A673 (cell line): ENCODE measurements around the gene ZYG11A. TPM values are rescaled to one million over a fixed set of nuclear protein-coding genes. Genes with fewer than 3 reads are reported as not detected.

Experiments
- BruUV-seq: library from RNA; stranded (reverse); fragments of 400-500 nt; replicated peaks from 2 replicates; lab custom pipeline; 2021; lab: Mats Ljungman, UMichigan
- CTCF ChIA-PET: fragments of 300-600 bp; sonication (Branson Sonifier 250); formaldehyde crosslinking; loops from one replicate; lab custom pipeline; 2022; ENCODE audit warnings: antibody characterized with exemption; lab: Charles Lee
- POLR2A ChIA-PET: fragments of 300-600 bp; sonication (Branson Sonifier 250); formaldehyde crosslinking; loops from one replicate; lab custom pipeline; 2022; ENCODE audit warnings: antibody characterized with exemption; ENCODE audit not compliant: low non-redundant PET; lab: Charles Lee
- DNase-seq: peaks from one replicate; pipeline ENCODE4 v3.0.0-alpha.2; 2015; ENCODE audit warnings: low spot score
- H3K27ac ChIP-seq: fragments of 200-600 bp; sonication (generic); 2 replicates; pipeline ENCODE4 v1.5.1; 2016; ENCODE audit warnings: mixed run types, low read depth, mild to moderate bottlenecking, mixed read lengths, antibody characterized with exemption, low read length; ENCODE audit not compliant: poor library complexity, severe bottlenecking
- H3K27me3 ChIP-seq: fragments of 200-600 bp; sonication (generic); replicated peaks from 2 replicates; pipeline ENCODE4 v1.6.1; 2017; ENCODE audit warnings: mixed run types, low read depth, mild to moderate bottlenecking, mixed read lengths, antibody characterized with exemption, low read length; ENCODE audit not compliant: insufficient read depth, poor library complexity
- H3K36me3 ChIP-seq: fragments of 200-600 bp; sonication (generic); 2 replicates; pipeline ENCODE4 v1.6.1; 2016; ENCODE audit warnings: mixed run types, mild to moderate bottlenecking, mixed read lengths, antibody characterized with exemption, low read length; ENCODE audit not compliant: insufficient read depth, poor library complexity, severe bottlenecking
- H3K4me1 ChIP-seq: fragments of 200-600 bp; sonication (generic); 2 replicates; pipeline ENCODE4 v1.6.1; 2017; ENCODE audit warnings: mixed run types, mild to moderate bottlenecking, mixed read lengths, antibody characterized with exemption, low read length; ENCODE audit not compliant: insufficient read depth, poor library complexity, severe bottlenecking
- H3K4me3 ChIP-seq: fragments of 200-600 bp; sonication (generic); 2 replicates; pipeline ENCODE4 v1.5.1; 2016; ENCODE audit warnings: low read depth, mixed run types, mild to moderate bottlenecking, mixed read lengths, low read length; ENCODE audit not compliant: poor library complexity, severe bottlenecking
- H3K9me3 ChIP-seq: fragments of 200-600 bp; sonication (generic); 2 replicates; pipeline ENCODE4 v1.6.1; 2016; ENCODE audit warnings: mixed run types, low read depth, mild to moderate bottlenecking, mixed read lengths, antibody characterized with exemption, low read length; ENCODE audit not compliant: poor library complexity, severe bottlenecking
- CTCF ChIP-seq: fragments of 300-800, 200-600 bp; sonication (generic); conservative IDR thresholded peaks from 2 replicates; pipeline ENCODE4 v1.5.1; 2017; ENCODE audit warnings: low read depth, mild to moderate bottlenecking, antibody characterized with exemption, low read length, moderate library complexity, mixed read lengths
- EZH2 ChIP-seq: fragments of 200-600 bp; sonication (generic); IDR thresholded peaks from 2 replicates; pipeline ENCODE4 v1.6.1; 2017; ENCODE audit warnings: borderline replicate concordance, low read depth, mild to moderate bottlenecking, mixed read lengths, antibody characterized with exemption, low read length; ENCODE audit not compliant: poor library complexity, severe bottlenecking
- intact Hi-C: fragments of 100-400 bp; cut with micrococcal nuclease; formaldehyde crosslinking; loops from one replicate; pipeline ENCODE4 v1.10.0; 2022; ENCODE audit not compliant: unreplicated experiment
- total RNA-seq: library from RNA; stranded (reverse); gene quantifications from 2 replicates; pipeline ENCODE4 v1.2.3, GENCODE V29; 2021

Gene ZYG11A
- total RNA-seq, 1 experiment from 2014 or later, result 0.17 TPM

- H3K27me3 ChIP-seq, result no peaks in the 10 kb centered on the region
- POLR2A ChIA-PET, result no interaction called here
Measured at GRCh38 chr1:52919723-52920483, 77.3 kb downstream of the ZYG11A start.

GRCh38 chr1:52920791-52921291 lies 78.3 kb downstream of the ZYG11A start:
- TF ChIP-seq EZH2, result no peak
- no peak for TF ChIP-seq CTCF
- POLR2A ChIA-PET, result no interaction called here
- BruUV-seq, result no TSS peak
- no peaks in the 10 kb centered on the region for H3K27me3 ChIP-seq
- H3K4me1 ChIP-seq, result peaks cover 15% of the 10 kb centered on the region
- no peak for DNase-seq
- no peak overlapping the region for H3K27ac ChIP-seq
- H3K4me3 ChIP-seq, result peak overlapping the region; percentile 45
- CTCF ChIA-PET, result no interaction called here
- intact Hi-C loops, result no loop called here
- no peaks in the 10 kb centered on the region for H3K9me3 ChIP-seq
- H3K36me3 ChIP-seq, result no peaks in the 10 kb centered on the region

More at GRCh38 chr1:52919723-52920483, 77.3 kb downstream of the ZYG11A start:
- BruUV-seq, result no TSS peak
- CTCF ChIA-PET, result no interaction called here
- Histone ChIP-seq H3K9me3 (no peaks in the 10 kb centered on the region), H3K4me3 (no peak overlapping the region), H3K27ac (no peak overlapping the region), H3K36me3 (no peaks in the 10 kb centered on the region), H3K4me1 (peaks cover 15% of the 10 kb centered on the region)
- intact Hi-C loops, result no loop called here
- DNase-seq, result no peak
- TF ChIP-seq CTCF, result no peak
- no peak for TF ChIP-seq EZH2

GRCh38 chr1:52925571-52926005 lies 83.0 kb downstream of the ZYG11A start:
- DNase-seq, result no peak
- no peak overlapping the region for H3K4me3 ChIP-seq
- H3K27ac ChIP-seq, result no peak overlapping the region
- no peaks in the 10 kb centered on the region for H3K27me3 ChIP-seq
- intact Hi-C loops, result no loop called here
- CTCF ChIA-PET, result no interaction called here
- H3K36me3 ChIP-seq, result no peaks in the 10 kb centered on the region
- no peak for TF ChIP-seq EZH2
- no peak for TF ChIP-seq CTCF
- no TSS peak for BruUV-seq
- POLR2A ChIA-PET, result interaction anchor here (0.7 kb wide), 1 partner anchor 10 kb away, joined by 3 read pairs; no protein-coding TSS in a partner anchor
- peaks cover 8% of the 10 kb centered on the region for H3K4me1 ChIP-seq
- H3K9me3 ChIP-seq, result no peaks in the 10 kb centered on the region
